ENCODE data around the gene SMG6.
A peak's percentile ranks its signal among the peaks of the same experiment; 100 is the strongest.
"Not testable (repeated sequence)": the region's sequence is repeated elsewhere in the genome, so short reads cannot be mapped to it uniquely, and the experiment has no call there.

Gene SMG6

DNA sequence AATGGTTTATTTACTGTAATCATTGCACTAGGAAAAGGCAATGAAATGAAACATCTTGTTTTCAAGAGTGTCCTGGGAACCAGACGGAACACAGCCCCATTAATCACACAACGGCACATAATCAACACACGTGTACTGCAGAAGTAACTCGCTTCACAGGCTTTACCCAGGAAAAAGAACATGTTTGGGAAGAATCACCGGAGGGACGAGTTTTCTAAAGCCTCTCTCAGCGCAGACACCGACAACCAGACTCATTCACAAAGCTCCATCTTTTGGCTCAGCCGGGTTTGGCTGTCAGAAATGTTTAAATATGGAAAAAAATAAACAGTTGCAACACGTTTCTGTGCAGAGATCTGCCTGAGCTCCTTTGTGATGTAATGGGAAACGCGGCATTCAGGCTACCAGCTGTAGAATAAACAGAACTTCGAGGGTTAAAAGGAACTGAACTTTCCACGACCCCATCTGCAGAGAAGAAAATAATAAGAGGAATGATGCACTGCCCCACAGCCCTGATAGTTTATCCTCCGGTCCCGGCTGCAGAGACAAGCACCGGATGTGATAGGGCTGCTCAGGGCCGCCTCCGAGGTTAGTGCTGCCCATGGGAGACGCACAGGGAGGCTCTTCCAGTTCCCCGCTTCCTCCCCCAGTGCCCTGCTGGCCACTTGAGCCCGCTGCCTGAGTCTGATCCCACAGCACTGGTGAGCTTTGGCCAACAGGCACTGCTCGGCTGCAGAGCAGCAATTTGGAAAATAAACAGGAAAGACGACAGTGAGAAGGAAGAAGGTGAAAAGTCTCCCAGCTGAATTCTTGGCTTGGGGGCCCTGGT lies 128.9 kb downstream of the SMG6 start:
- no peak for DNase-seq

GRCh38 chr17:2174014-2174413 lies 129.6 kb downstream of the SMG6 start:
- no peak for DNase-seq

DNA sequence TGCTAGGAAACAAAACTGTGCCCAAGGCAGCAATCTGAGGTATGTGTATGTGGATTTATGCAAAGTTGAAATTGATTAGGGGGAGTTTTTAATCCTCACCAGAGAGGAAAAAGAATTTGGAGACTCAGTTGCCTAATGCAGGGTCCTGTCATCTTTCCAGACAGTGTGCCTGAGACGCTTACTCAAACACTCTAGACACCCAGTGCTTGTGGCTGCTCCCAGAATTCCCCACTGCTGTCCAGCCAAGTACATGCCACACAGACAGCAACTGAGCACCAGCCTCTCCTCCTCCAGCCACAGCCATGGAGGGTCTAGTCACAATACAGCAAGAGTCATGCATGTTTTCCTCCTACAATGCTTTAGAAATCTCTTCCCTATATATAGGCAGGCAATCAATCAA lies 130.6 kb downstream of the SMG6 start:
- DNase-seq = no peak

GRCh38 chr17:2172077-2172851 lies 131.3 kb downstream of the SMG6 start:
- no peak for DNase-seq

DNA sequence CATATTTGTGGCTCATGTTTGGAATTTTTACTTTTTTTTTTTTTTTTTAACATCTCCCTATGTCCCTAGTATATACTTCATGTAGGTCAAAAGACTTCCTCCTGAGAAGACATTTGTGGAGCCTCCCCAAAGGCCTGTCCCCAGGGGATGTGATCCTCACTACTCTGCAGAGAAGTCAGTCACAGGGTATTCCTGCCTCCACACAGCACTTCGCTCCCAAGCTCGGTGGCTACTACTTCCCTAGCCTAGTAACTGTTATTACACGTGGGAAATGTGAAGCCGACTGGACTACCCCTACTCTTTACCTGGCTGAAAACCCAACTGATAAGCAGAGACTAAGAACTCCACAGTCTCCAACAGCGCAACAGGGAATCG lies 131.9 kb downstream of the SMG6 start:
- no peak for DNase-seq

- peak; percentile 6 for DNase-seq
These were observed 133.6 kb downstream of the SMG6 start for GRCh38 chr17:2170023-2170422.

DNA sequence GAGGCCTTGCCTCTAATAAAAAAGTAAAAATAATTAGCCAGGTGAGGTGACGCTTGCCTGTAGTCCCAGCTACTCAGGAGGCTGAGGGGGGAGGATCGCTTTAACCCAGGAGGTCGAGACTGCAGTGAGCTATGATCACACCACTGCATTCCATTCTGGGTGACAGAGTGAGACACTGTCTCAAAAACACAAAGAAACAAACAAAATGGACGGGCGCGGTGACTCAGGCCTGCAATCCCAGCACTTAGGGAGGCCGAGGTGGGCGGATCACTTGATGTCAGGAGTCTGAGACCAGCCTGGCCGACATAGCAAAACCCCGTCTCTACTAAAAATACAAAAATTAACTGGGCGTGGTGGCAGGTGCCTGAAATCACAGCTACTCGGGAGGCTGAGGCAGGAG lies 137.9 kb downstream of the SMG6 start:
- DNase-seq = not testable (repeated sequence)

GRCh38 chr17:2158396-2158780 lies 145.2 kb downstream of the SMG6 start:
- no peak for DNase-seq

DNA sequence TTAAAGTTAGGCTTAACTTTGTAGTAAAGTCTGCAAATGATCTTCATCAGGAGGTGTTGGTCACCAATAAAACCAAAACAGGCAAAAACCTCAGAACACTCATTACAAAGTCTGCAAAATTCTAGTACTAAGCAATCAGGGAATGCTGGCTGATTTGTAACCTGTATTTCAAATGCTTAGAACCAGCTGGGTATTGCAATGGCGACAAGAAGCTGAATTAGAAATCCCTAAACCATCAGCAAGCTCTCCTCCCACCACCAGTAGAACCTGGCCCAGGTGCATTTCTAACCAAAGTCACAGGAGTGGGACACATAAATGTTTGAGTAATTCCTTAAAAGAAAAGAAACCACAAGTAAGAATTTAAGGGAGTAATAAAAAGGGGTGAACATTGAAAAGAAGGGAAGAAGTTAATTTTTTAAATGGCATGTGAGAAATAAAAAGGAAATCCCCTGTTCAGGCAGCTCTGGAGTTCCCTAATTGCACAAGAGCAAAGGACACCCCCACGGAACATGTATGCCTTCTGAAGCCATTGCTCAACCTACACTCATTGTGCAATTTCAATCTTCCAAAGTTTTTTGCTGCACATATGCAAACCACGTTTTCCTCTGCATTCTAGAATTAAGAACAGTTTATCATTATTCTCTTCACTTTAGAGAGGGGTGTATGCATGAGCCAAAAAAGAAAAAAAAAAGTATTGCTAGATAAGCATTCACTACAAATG lies 145.8 kb downstream of the SMG6 start:
- DNase-seq = no peak

GRCh38 chr17:2157081-2157480 lies 146.5 kb downstream of the SMG6 start:
- DNase-seq = no peak

GRCh38 chr17:2156666-2157065 lies 146.9 kb downstream of the SMG6 start:
- DNase-seq = no peak

GRCh38 chr17:2155573-2155972 lies 148.0 kb downstream of the SMG6 start:
- DNase-seq = no peak

DNA sequence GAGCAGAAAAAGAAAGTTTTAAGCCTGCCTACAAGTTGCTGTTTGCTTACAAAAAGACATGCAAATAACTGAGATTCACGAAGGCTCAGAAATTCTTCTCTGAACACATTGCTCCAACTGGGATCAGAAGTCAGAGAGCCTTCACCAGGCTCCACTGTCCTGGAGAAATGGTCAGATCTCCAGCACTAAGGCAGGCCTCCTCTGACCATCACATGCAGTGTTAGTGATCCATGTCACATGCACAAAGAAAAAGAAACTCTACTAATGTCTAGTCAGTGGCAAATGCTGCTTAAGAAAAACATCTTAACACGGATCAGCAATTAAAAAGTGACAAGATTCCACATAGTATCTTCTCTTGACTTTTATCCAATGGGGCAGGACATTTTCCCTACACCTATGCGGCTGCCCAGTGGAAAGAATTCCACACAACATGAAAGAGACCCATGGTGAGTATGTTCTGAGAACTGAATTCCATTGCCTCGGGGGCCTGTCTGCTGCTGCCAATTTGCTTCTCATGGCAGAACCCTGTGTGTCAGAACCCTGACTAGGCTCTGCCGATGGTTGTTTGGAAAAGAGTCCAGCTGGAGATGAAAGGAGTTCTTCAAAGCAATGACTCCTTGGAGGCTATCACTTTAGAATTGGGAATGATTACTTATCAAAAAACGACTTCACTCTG lies 152.1 kb downstream of the SMG6 start:
- DNase-seq = no peak

DNA sequence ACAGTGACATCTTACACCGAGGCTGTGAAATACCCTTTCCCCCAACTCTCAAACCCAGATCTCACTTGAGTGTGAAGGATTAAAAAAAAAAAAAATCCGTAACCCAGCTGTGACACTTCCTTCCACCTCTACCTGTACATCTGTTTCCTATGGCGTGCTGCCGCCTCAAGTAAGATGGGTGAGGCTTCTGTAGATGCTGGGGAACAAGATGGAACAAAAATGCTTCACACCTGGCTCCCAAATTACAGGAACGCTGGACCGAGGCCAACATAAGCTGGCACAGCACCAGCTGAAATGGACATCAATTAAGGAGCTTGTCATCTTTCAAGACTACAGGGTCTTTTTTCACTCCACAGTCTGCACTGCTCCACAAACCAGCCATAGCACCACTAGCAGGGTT lies 152.8 kb downstream of the SMG6 start:
- DNase-seq = no peak

GRCh38 chr17:2149934-2150333 lies 153.7 kb downstream of the SMG6 start:
- no peak for DNase-seq

DNA sequence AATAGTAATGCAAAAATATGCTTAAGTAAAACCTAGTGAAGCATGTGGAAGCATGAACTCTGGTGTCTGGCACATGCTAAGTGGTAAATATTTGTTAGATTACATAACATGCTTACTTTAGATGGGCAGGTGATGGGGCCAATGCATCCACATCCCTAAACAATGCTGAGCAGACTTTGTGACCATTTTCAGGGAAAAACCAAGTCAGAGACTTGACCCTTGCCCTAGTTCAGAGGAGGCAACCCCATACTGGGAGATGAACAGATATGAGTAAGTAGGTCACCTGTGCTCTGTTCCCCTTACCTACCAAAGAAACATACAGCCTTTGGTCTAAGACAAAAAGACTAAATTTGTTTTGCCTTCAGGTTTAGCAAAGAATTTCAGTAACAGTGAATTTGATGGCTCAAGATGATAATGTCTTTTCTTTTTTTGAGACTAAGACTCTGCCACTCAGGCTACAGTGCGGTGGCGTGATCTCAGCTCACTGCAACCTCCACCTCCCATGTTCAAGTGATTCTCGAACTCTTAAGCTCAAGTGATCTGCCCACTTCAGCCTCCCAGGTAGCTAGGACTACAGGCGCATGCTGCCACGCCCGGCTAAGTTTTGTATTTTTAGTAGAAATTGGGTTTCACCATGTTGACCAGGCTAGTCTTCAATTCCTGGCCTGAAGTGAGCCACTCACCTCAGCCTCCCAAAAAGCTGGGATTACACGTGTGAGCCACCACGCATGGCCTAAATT lies 157.3 kb downstream of the SMG6 start:
- DNase-seq = no peak

GRCh38 chr17:2144701-2145100 lies 158.9 kb downstream of the SMG6 start:
- no peak for DNase-seq

DNA sequence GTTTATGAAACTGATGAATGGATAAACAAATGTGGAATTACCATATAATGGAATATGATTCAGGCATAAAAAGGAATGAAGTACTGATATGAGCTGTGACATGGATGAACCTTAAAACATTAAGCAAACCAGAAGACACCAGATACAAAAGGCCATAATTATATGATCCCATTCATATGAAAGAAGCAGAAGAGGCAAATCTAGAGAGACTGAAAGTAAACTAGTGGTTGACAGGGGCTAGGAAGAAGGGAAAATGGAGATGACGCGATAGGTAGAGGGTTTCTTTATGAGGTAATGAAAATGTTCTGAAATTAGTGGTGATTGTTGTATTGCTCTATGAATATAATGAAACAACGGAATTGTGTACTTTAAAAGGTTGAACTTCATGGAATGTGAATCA lies 160.3 kb downstream of the SMG6 start:
- no peak for DNase-seq

DNA sequence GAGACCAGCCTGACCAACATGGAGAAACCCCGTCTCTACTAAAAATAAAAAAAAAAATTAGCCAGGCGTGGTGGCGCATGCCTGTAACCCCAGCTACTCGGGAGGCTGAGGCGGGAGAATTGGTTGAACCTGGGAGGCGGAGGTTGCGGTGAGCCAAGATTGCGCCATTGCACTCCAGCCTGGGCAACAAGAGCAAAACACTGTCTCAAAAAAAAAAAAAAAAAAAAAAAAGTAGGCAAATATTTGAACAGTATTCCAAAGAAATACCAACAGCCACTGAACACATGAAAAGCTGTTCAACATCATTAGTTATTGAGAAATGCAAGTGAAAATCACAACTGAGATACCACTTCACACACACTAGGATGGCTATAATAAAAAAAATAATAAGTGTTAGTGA lies 160.9 kb downstream of the SMG6 start:
- not testable (repeated sequence) for DNase-seq

DNA sequence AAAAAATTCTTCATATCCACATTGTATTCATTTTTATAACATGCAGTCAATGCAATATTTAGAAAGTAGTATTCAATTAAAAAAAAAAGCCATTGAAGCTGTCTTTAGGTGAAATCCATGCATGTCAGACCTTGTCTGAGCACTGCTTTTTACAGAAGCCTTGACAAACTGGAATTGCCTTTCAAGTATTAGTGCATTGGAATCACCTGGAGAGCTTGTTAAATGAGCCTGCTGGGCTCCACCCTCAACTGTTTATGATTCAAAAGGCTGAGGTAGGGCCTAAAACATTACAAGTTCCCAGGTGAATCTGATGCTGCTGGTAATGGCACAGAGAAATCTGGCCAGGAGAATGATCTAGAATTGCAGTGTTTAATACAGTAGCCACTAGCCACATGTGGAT lies 162.9 kb downstream of the SMG6 start:
- DNase-seq = no peak

GRCh38 chr17:2138761-2139160 lies 164.8 kb downstream of the SMG6 start:
- DNase-seq = no peak

DNA sequence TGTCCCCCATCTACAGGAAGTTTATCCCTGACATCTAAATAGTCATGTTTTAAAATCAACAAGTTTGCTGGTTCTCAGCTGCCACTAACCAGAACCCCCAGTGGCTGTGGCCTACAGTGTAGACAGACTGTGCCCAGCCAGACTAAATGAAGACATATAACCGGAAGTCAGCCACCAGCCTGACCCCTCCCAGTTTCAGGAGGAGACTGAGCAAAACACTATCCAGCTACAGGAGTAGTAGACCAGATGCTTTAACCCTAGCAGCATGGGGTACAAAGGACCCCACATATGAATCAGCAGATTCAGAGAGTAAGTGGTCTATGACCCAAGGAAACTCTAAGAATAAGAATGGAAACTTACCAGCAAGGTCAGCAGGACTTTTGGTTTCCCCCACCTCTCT lies 165.3 kb downstream of the SMG6 start:
- peak; percentile 4 for DNase-seq
